Gastrocnemius medialis (tissue), 4 donors: ENCODE data around the gene ZNF536. TPM values are rescaled to one million over a fixed set of nuclear protein-coding genes. Genes with fewer than 3 reads are reported as not detected.

Experiments
- ATAC-seq, 2 donors: fragments of 150-250 bp; one replicate each; pipeline ENCODE4 v1.9.1; 2016
- DNase-seq, 2 donors: peaks; one replicate each; pipeline ENCODE4 v3.0.0-alpha.2; 2019
- H3K27ac ChIP-seq, 4 donors: fragments of 200-600 bp; sonication (generic); 1 replicate in 1 of 4; 2 replicates in 3 of 4; pipeline ENCODE4 v1.5.1; 2016 to 2018; ENCODE audit warnings: mild to moderate bottlenecking in 2 of 4, moderate library complexity in 1 of 4
- H3K27me3 ChIP-seq, 3 donors: fragments of 200-600 bp; sonication (generic) in 2 of 3; 1 replicate in 1 of 3; 2 replicates in 2 of 3; pipeline versions ENCODE4 v1.5.1 to v1.6.0; 2016 to 2019; ENCODE audit warnings: mild to moderate bottlenecking in 1 of 3, moderate library complexity in 1 of 3
- H3K36me3 ChIP-seq, 2 donors: fragments of 200-600 bp; sonication (generic) in 1 of 2; one replicate each; pipeline ENCODE4 v1.5.1; 2017 to 2018
- H3K4me1 ChIP-seq, 2 donors: fragments of 200-600 bp; sonication (generic) in 1 of 2; one replicate each; pipeline ENCODE4 v1.5.1; 2016 to 2017; ENCODE audit warnings: mild to moderate bottlenecking in 2 of 2
- H3K4me3 ChIP-seq, 4 donors: fragments of 200-600 bp; sonication (generic) in 3 of 4; 1 replicate in 1 of 4; 2 replicates in 3 of 4; pipeline ENCODE4 v1.5.1; 2016 to 2019; ENCODE audit warnings: mild to moderate bottlenecking in 2 of 4
- H3K9me3 ChIP-seq, 3 donors: fragments of 200-600 bp; sonication (generic) in 2 of 3; 1 replicate in 1 of 3; 2 replicates in 2 of 3; pipeline ENCODE4 v1.5.1; 2016 to 2019
- CTCF ChIP-seq, 5 experiments: fragments of 450-650 bp in 3 of 5; fragments of 200-600 bp in 2 of 5; sonication (generic) in 2 of 5; IDR thresholded peaks in 4 of 5; conservative IDR thresholded peaks in 1 of 5; 1 replicate in 4 of 5; 2 replicates in 1 of 5; pipeline ENCODE4 v1.5.1; 2016 to 2019; ENCODE audit warnings: antibody characterized with exemption in 5 of 5, mild to moderate bottlenecking in 3 of 5, moderate library complexity in 3 of 5
- POLR2A ChIP-seq, 2 donors: fragments of 450-650 bp; IDR thresholded peaks; one replicate each; pipeline ENCODE4 v1.6.1; 2017; ENCODE audit warnings: antibody characterized with exemption in 2 of 2, mild to moderate bottlenecking in 2 of 2, moderate library complexity in 2 of 2
- in situ Hi-C, 4 donors: fragments of 200-750 bp; cut with MboI; loops; one replicate each; pipeline versions ENCODE4 v1.15.0 to v1.8.0; 2017; ENCODE audit warnings: low sequenced_read_pairs in 4 of 4
- intact Hi-C: fragments of 100-400 bp; cut with DNase I; formaldehyde crosslinking; loops from one replicate; pipeline ENCODE4 v1.15.1; 2023; ENCODE audit warnings: low total_unique reads
- total RNA-seq, 4 donors: library from RNA; depleted of rRNA; stranded (reverse); fragments of >200 nt; gene quantifications; one replicate each; pipeline versions ENCODE4 v1.1.0 to v1.2.3, GENCODE V29; 2016

The ZNF536 gene
- total RNA-seq, 4 donors from 2014 or later = 0.12 to 0.44 (median 0.20) TPM; not detected in 1

GRCh38 chr19:30530751-30531150, 158.6 kb downstream of the ZNF536 start:
- Histone ChIP-seq H3K4me3 (no peak overlapping the region), H3K27me3 (no peaks in the 10 kb centered on the region), H3K36me3 (no peaks in the 10 kb centered on the region), H3K27ac (no peak overlapping the region), H3K9me3 (no peaks in the 10 kb centered on the region), H3K4me1 (no peaks in the 10 kb centered on the region)
- in situ Hi-C loops (no loop called here), intact Hi-C loops (no loop called here)
- DNase-seq = no peak
- TF ChIP-seq CTCF (IDR thresholded peaks at IDR 0.05 in 4 of 5, conservative IDR thresholded peaks at IDR 0.05 in 1 of 5) = no peak
- TF ChIP-seq POLR2A (IDR thresholded peaks at IDR 0.05) = no peak
- no peak for ATAC-seq

- intact Hi-C loops (no loop called here), in situ Hi-C loops (no loop called here)
- TF ChIP-seq POLR2A (IDR thresholded peaks at IDR 0.05) (no peak), CTCF (IDR thresholded peaks at IDR 0.05 in 4 of 5, conservative IDR thresholded peaks at IDR 0.05 in 1 of 5) (no peak)
- H3K36me3 ChIP-seq = no peaks in the 10 kb centered on the region
- no peaks in the 10 kb centered on the region for H3K4me1 ChIP-seq
- H3K27me3 ChIP-seq = no peaks in the 10 kb centered on the region
- H3K4me3 ChIP-seq = no peak overlapping the region
- DNase-seq (no peak), ATAC-seq (no peak)
- H3K27ac ChIP-seq = no peak overlapping the region
- no peaks in the 10 kb centered on the region for H3K9me3 ChIP-seq
These were observed 162.8 kb downstream of the ZNF536 start for GRCh38 chr19:30535011-30535410.

- Histone ChIP-seq H3K4me3 (no peak overlapping the region), H3K27me3 (no peaks in the 10 kb centered on the region), H3K4me1 (no peaks in the 10 kb centered on the region), H3K27ac (no peak overlapping the region), H3K9me3 (no peaks in the 10 kb centered on the region), H3K36me3 (no peaks in the 10 kb centered on the region)
- no peak for DNase-seq
- intact Hi-C loops (no loop called here), in situ Hi-C loops (no loop called here)
- ATAC-seq = no peak
- TF ChIP-seq CTCF (IDR thresholded peaks at IDR 0.05 in 4 of 5, conservative IDR thresholded peaks at IDR 0.05 in 1 of 5) = no peak
- TF ChIP-seq POLR2A (IDR thresholded peaks at IDR 0.05) = no peak
These were observed 164.8 kb downstream of the ZNF536 start for GRCh38 chr19:30536975-30537374.

- no peak overlapping the region for H3K27ac ChIP-seq
These were observed 167.1 kb downstream of the ZNF536 start for GRCh38 chr19:30539315-30539714.

More at GRCh38 chr19:30539315-30539714, 167.1 kb downstream of the ZNF536 start:
- in situ Hi-C loops (no loop called here), intact Hi-C loops (no loop called here)
- Histone ChIP-seq H3K4me1 (no peaks in the 10 kb centered on the region), H3K9me3 (no peaks in the 10 kb centered on the region), H3K4me3 (no peak overlapping the region), H3K36me3 (no peaks in the 10 kb centered on the region), H3K27me3 (no peaks in the 10 kb centered on the region)
- ATAC-seq (no peak), DNase-seq (no peak)
- TF ChIP-seq POLR2A (IDR thresholded peaks at IDR 0.05) (no peak), CTCF (IDR thresholded peaks at IDR 0.05 in 4 of 5, conservative IDR thresholded peaks at IDR 0.05 in 1 of 5) (no peak)
